Measurements from ENCODE around the gene CCDC32.

Gene CCDC32

DNA sequence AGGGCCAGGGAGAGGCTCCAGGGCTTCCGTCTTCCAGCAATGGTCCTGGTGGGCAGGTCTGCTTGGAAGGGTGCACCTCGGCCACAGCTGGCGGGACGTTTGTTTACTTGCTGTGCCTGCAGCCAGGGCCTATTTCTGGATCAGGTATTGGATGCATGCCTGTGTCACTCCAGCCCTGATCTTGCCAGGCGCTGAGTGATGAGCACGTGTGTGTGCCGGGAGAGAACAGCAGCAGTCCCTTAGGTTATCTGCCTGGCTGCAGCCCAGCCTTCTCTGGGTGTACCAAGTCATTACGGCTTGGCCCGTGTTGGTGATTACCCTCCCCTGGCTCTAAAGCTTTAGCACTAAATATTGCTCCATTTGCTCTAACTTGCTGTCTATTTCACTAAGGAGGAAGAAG lies 14.9 kb downstream of the CCDC32 start:
- H3K9me3 ChIP-seq (ENCODE audit: control insufficient read depth, insufficient read depth, low read length): no peaks in the 10 kb centered on the region
- no peak overlapping the region for H3K27ac ChIP-seq (ENCODE audit: low read length)
- no peaks in the 10 kb centered on the region for H3K4me1 ChIP-seq (ENCODE audit: control insufficient read depth, insufficient read depth, low read length)
- no peak overlapping the region for H3K4me3 ChIP-seq (ENCODE audit: low read length)
- no peak for DNase-seq (ENCODE audit: low read depth, low spot score)
- no CpG with 5 or more reads among the region's 9 CpGs for WGBS (ENCODE audit: insufficient coverage, insufficient read length)
- no peaks in the 10 kb centered on the region for H3K36me3 ChIP-seq (ENCODE audit: control insufficient read depth, insufficient read depth, low read length)
- H3K27me3 ChIP-seq (ENCODE audit: control insufficient read depth, insufficient read depth, low read length): no peaks in the 10 kb centered on the region

- H3K9me3 ChIP-seq (ENCODE audit: control insufficient read depth, insufficient read depth, low read length): no peaks in the 10 kb centered on the region
- H3K4me1 ChIP-seq (ENCODE audit: control insufficient read depth, insufficient read depth, low read length): no peaks in the 10 kb centered on the region
- no CpG with 5 or more reads among the region's 2 CpGs for WGBS (ENCODE audit: insufficient coverage, insufficient read length)
- H3K36me3 ChIP-seq (ENCODE audit: control insufficient read depth, insufficient read depth, low read length): no peaks in the 10 kb centered on the region
- no peaks in the 10 kb centered on the region for H3K27me3 ChIP-seq (ENCODE audit: control insufficient read depth, insufficient read depth, low read length)
- no peak overlapping the region for H3K27ac ChIP-seq (ENCODE audit: low read length)
- H3K4me3 ChIP-seq (ENCODE audit: low read length): no peak overlapping the region
- no peak for DNase-seq (ENCODE audit: low read depth, low spot score)
These were observed 16.2 kb downstream of the CCDC32 start for GRCh38 chr15:40548610-40549009.

GRCh38 chr15:40545457-40545856 lies 19.4 kb downstream of the CCDC32 start:
- H3K4me3 ChIP-seq (ENCODE audit: low read length): no peak overlapping the region
- H3K27me3 ChIP-seq (ENCODE audit: control insufficient read depth, insufficient read depth, low read length): no peaks in the 10 kb centered on the region
- WGBS (ENCODE audit: insufficient coverage, insufficient read length): no CpG with 5 or more reads among the region's 1 CpG
- H3K4me1 ChIP-seq (ENCODE audit: control insufficient read depth, insufficient read depth, low read length): no peaks in the 10 kb centered on the region
- no peak overlapping the region for H3K27ac ChIP-seq (ENCODE audit: low read length)
- H3K9me3 ChIP-seq (ENCODE audit: control insufficient read depth, insufficient read depth, low read length): no peaks in the 10 kb centered on the region
- no peak for DNase-seq (ENCODE audit: low read depth, low spot score)
- no peaks in the 10 kb centered on the region for H3K36me3 ChIP-seq (ENCODE audit: control insufficient read depth, insufficient read depth, low read length)

DNA sequence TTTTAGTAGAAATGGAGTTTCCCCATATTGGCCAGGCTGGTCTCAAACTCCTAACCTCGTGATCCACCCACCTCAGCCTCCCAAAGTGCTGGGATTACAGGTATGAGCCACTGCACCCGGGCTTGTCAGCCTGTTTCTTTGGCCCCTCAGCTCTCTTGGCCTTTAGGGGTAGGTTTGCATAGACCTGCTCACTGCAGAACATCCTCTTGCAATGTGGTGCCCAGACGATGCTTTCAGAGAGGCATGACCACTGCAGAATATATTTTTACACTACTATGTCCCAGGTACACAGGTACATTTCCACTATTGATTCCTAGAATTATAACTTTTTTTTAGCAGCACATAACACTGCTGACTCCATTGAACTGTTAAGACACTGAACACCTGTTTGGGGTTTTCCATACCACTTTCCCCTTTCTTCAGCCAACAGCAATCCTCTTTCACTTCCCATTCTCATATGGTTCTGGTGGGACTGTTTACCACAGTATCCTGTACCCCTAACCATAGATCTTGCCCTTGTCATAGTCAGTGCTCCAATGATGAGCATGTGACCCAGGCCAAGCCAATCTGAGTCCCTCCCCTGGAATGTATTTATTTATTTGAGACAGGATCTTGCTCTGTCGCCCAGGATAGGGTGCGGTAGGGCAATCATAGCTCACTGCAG lies 21.1 kb downstream of the CCDC32 start:
- H3K27me3 ChIP-seq (ENCODE audit: control insufficient read depth, insufficient read depth, low read length): no peaks in the 10 kb centered on the region
- no peak overlapping the region for H3K4me3 ChIP-seq (ENCODE audit: low read length)
- H3K36me3 ChIP-seq (ENCODE audit: control insufficient read depth, insufficient read depth, low read length): no peaks in the 10 kb centered on the region
- no peak for DNase-seq (ENCODE audit: low read depth, low spot score)
- no peaks in the 10 kb centered on the region for H3K4me1 ChIP-seq (ENCODE audit: control insufficient read depth, insufficient read depth, low read length)
- H3K9me3 ChIP-seq (ENCODE audit: control insufficient read depth, insufficient read depth, low read length): no peaks in the 10 kb centered on the region
- WGBS (ENCODE audit: insufficient coverage, insufficient read length): no CpG with 5 or more reads among the region's 5 CpGs
- no peak overlapping the region for H3K27ac ChIP-seq (ENCODE audit: low read length)

DNA sequence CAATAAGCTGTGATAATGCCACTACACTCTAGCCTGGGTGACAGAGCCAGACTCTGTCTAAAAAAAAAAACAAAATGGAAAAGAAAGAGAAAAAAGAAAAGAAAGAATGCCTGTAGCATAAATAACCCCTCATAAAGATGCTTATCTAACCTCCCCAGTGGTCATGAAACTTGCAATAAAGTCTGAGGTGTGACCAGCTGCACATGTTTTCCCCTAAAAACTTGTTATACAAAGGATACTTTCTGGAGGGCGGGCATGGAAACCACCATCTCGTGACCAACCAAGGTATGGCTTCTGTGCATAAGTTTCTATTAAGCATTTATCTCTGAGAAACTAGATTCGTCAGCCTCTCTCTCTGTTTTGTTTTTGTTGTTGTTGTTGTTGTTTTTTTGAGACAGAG lies 21.8 kb downstream of the CCDC32 start:
- no peak overlapping the region for H3K27ac ChIP-seq (ENCODE audit: low read length)
- H3K9me3 ChIP-seq (ENCODE audit: control insufficient read depth, insufficient read depth, low read length): no peaks in the 10 kb centered on the region
- no peak for DNase-seq (ENCODE audit: low read depth, low spot score)
- no peaks in the 10 kb centered on the region for H3K4me1 ChIP-seq (ENCODE audit: control insufficient read depth, insufficient read depth, low read length)
- WGBS (ENCODE audit: insufficient coverage, insufficient read length): no CpG with 5 or more reads among the region's 3 CpGs
- H3K27me3 ChIP-seq (ENCODE audit: control insufficient read depth, insufficient read depth, low read length): no peaks in the 10 kb centered on the region
- no peak overlapping the region for H3K4me3 ChIP-seq (ENCODE audit: low read length)
- H3K36me3 ChIP-seq (ENCODE audit: control insufficient read depth, insufficient read depth, low read length): no peaks in the 10 kb centered on the region

GRCh38 chr15:40538976-40539375 lies 25.9 kb downstream of the CCDC32 start:
- Histone ChIP-seq H3K9me3 (ENCODE audit: control insufficient read depth, insufficient read depth, low read length) (no peaks in the 10 kb centered on the region), H3K27ac (ENCODE audit: low read length) (no peak overlapping the region), H3K4me1 (ENCODE audit: control insufficient read depth, insufficient read depth, low read length) (no peaks in the 10 kb centered on the region), H3K4me3 (ENCODE audit: low read length) (no peak overlapping the region), H3K27me3 (ENCODE audit: control insufficient read depth, insufficient read depth, low read length) (no peaks in the 10 kb centered on the region), H3K36me3 (ENCODE audit: control insufficient read depth, insufficient read depth, low read length) (no peaks in the 10 kb centered on the region)
- DNase-seq (ENCODE audit: low read depth, low spot score): no peak
- WGBS (ENCODE audit: insufficient coverage, insufficient read length): no CpG with 5 or more reads among the region's 6 CpGs

DNA sequence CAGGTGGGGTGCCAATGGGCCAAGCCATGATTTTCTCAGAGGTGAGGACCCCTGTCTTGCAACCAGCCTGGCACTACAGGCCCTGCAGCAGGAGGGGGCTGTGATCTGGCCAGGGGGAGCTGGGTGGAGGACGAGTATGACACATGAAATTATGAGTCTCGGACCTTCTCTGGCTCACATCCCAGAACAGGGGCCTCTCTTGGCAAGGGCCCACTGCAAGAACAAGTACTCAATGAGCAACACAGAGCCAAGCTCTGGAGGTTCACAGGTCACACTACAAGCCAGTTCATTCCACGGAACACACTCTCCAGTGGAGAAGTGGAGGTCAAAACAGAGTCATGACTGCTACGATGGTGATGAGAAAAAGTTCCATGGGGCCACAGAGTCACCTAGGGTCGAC lies 28.3 kb downstream of the CCDC32 start:
- WGBS (ENCODE audit: insufficient coverage, insufficient read length): no CpG with 5 or more reads among the region's 5 CpGs
- DNase-seq (ENCODE audit: low read depth, low spot score): no peak
- no peaks in the 10 kb centered on the region for H3K27me3 ChIP-seq (ENCODE audit: control insufficient read depth, insufficient read depth, low read length)

DNA sequence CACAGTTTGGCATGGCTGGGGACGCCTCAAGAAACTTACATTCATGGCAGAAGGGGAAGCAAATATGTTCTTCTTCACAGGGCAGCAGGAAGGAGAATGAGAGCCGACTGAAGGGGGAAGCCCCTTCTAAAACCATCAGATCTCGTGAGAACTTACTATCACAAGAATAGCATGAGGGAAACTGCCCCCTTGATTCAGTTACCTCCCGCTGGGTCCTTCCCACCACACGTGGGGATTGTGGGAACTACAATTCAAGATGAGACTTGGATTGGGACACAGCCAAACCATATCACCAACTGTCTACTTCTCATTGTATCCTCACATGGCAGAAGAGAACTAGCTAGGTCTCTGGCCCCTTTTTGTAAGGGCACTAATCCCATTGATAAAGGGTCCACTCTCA lies 30.5 kb downstream of the CCDC32 start:
- Histone ChIP-seq H3K4me1 (ENCODE audit: control insufficient read depth, insufficient read depth, low read length) (no peaks in the 10 kb centered on the region), H3K9me3 (ENCODE audit: control insufficient read depth, insufficient read depth, low read length) (no peaks in the 10 kb centered on the region), H3K36me3 (ENCODE audit: control insufficient read depth, insufficient read depth, low read length) (no peaks in the 10 kb centered on the region), H3K4me3 (ENCODE audit: low read length) (no peak overlapping the region), H3K27me3 (ENCODE audit: control insufficient read depth, insufficient read depth, low read length) (no peaks in the 10 kb centered on the region), H3K27ac (ENCODE audit: low read length) (no peak overlapping the region)
- DNase-seq (ENCODE audit: low read depth, low spot score): no peak
- no CpG with 5 or more reads among the region's 5 CpGs for WGBS (ENCODE audit: insufficient coverage, insufficient read length)

More for the DNA sequence above, 28.3 kb downstream of the CCDC32 start:
- Histone ChIP-seq H3K36me3 (ENCODE audit: control insufficient read depth, insufficient read depth, low read length) (no peaks in the 10 kb centered on the region), H3K27ac (ENCODE audit: low read length) (no peak overlapping the region), H3K4me3 (ENCODE audit: low read length) (no peak overlapping the region), H3K4me1 (ENCODE audit: control insufficient read depth, insufficient read depth, low read length) (no peaks in the 10 kb centered on the region), H3K9me3 (ENCODE audit: control insufficient read depth, insufficient read depth, low read length) (no peaks in the 10 kb centered on the region)

DNA sequence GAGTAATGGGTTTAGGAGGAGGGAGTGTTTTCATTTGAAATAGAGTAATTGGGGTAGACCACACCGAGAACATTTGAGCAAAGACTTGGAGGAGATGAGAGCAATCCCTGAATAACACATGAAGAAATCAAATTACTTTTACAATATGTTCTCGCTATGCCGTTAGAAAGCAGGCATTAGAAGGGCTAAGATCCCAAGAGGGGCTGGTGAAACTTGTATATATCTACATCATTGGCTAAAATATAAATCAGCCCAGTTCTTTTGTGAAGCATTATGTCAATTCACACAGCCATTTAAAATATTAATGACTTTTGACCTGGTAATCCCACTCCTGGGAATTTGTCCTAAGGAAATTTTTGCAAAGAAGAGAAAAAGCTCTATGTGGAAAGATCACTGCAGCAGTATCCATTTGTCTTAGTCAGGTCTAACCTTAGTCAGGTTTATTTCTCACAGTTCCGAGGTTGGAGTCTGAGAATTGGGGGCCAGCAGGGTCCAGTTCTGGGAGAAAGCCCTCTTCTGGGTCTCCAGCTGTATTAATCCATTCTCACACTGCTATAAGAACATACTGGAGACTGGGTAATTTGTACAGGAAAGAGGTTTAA lies 31.0 kb downstream of the CCDC32 start:
- H3K4me1 ChIP-seq (ENCODE audit: control insufficient read depth, insufficient read depth, low read length): no peaks in the 10 kb centered on the region
- no peak overlapping the region for H3K4me3 ChIP-seq (ENCODE audit: low read length)
- no peaks in the 10 kb centered on the region for H3K36me3 ChIP-seq (ENCODE audit: control insufficient read depth, insufficient read depth, low read length)
- no CpG with 5 or more reads among the region's 4 CpGs for WGBS (ENCODE audit: insufficient coverage, insufficient read length)
- no peak overlapping the region for H3K27ac ChIP-seq (ENCODE audit: low read length)
- DNase-seq (ENCODE audit: low read depth, low spot score): no peak
- H3K9me3 ChIP-seq (ENCODE audit: control insufficient read depth, insufficient read depth, low read length): no peaks in the 10 kb centered on the region
- no peaks in the 10 kb centered on the region for H3K27me3 ChIP-seq (ENCODE audit: control insufficient read depth, insufficient read depth, low read length)

DNA sequence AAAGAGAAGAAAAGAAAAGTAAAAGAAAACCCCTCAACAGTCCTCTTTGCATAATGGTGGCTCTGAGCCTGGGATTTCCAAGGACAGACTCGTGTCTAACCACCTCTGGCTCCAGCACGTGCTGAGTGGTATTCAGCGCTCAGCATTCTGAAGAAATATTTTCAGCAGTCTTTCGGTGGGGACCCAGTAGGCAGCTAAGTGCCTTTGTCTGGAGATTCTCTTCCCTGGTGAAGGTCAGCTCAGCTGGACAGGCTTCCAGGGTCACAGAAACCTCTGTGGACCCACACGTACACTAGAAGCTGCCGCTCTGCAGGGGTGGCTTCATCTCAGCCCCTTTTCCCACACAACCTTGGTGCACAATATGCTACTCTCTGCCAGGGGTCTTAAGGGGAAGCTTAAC lies 36.0 kb downstream of the CCDC32 start:
- Histone ChIP-seq H3K27ac (ENCODE audit: low read length) (no peak overlapping the region), H3K36me3 (ENCODE audit: control insufficient read depth, insufficient read depth, low read length) (no peaks in the 10 kb centered on the region), H3K4me1 (ENCODE audit: control insufficient read depth, insufficient read depth, low read length) (no peaks in the 10 kb centered on the region), H3K4me3 (ENCODE audit: low read length) (no peak overlapping the region), H3K9me3 (ENCODE audit: control insufficient read depth, insufficient read depth, low read length) (no peaks in the 10 kb centered on the region), H3K27me3 (ENCODE audit: control insufficient read depth, insufficient read depth, low read length) (no peaks in the 10 kb centered on the region)
- no CpG with 5 or more reads among the region's 6 CpGs for WGBS (ENCODE audit: insufficient coverage, insufficient read length)
- no peak for DNase-seq (ENCODE audit: low read depth, low spot score)

DNA sequence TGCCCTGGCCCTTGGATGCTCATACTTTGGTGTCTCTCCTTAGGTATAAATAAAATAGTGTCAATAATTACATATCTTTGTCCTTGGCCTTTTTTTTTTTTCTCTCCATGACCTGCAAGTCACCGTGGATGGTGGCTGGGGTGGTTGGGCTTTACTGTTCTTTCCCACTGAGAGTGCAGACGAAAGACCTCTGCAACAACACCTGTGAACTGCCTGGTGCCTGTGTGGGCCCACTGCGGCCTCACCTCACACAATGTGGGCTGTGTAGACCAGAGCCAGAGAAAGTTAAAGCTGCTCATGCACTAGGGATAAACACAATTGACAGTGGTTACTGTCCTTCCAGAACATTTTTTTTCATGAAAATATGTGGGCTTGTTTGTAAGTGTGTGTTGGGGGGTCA lies 39.0 kb downstream of the CCDC32 start:
- Histone ChIP-seq H3K4me3 (ENCODE audit: low read length) (no peak overlapping the region), H3K9me3 (ENCODE audit: control insufficient read depth, insufficient read depth, low read length) (no peaks in the 10 kb centered on the region), H3K4me1 (ENCODE audit: control insufficient read depth, insufficient read depth, low read length) (no peaks in the 10 kb centered on the region), H3K27ac (ENCODE audit: low read length) (no peak overlapping the region), H3K36me3 (ENCODE audit: control insufficient read depth, insufficient read depth, low read length) (no peaks in the 10 kb centered on the region), H3K27me3 (ENCODE audit: control insufficient read depth, insufficient read depth, low read length) (no peaks in the 10 kb centered on the region)
- DNase-seq (ENCODE audit: low read depth, low spot score): no peak
- no CpG with 5 or more reads among the region's 3 CpGs for WGBS (ENCODE audit: insufficient coverage, insufficient read length)
